Mesangial cell (primary cell): ENCODE measurements around the gene EREG. TPM values are rescaled to one million over a fixed set of nuclear protein-coding genes. Genes with fewer than 3 reads are reported as not detected.

Experiments
- total RNA-seq: library from RNA; depleted of rRNA; stranded (reverse); fragments of >200 nt; gene quantifications from 2 replicates; pipeline ENCODE4 v1.2.3, GENCODE V29; 2015

The EREG gene
- 2.0 and 3.7 TPM in 2 replicates for total RNA-seq

DNA sequence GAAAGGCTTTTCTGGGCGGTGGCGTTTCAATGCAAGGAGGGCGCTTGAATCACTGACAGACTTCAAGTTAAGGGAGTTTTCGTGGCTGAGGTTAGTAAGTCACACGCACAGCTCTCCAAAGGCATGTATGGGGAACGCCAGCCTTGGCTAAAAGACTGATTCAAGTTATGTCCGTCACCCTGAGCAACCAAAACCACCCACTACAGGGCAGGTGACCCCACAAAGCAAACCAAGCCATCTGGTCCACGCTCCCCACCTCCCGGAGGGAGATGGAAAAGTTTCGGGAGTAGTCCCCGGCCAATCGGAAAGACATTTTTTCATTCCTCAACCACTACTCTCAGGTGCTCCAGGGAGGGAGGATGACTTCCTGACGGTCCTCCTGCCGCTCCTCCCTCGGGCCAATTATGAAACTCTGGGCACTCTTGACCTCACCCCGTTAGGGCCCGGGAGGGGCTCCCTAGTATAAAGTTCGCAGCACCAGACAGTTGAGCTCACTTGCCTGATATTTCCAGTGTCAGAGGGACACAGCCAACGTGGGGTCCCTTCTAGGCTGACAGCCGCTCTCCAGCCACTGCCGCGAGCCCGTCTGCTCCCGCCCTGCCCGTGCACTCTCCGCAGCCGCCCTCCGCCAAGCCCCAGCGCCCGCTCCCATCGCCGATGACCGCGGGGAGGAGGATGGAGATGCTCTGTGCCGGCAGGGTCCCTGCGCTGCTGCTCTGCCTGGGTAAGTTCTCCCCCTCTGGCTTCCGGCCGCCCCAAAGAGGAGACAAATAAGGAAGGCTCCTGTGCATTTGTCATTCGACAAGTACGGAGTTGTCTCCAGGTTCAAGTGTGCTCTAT, at the start of gene EREG:
EREG (plus strand) TSS at position 494 of the 840 bp plus-strand sequence; CDS start at position 658, 164 bp downstream.

Other genes with a start within 250 kb of the EREG start
- 6.1 and 6.5 TPM in 2 replicates for gene MTHFD2L, start 207.0 kb upstream of the EREG start, total RNA-seq
- not detected in 2 replicates for gene EPGN, start 56.7 kb upstream of the EREG start, total RNA-seq
- 35.4 and 36.3 TPM in 2 replicates for gene AREG, start 80.0 kb downstream of the EREG start, total RNA-seq